Loucy (cell line): ENCODE measurements around the gene PLPP6.

Source experiments
- H2AFZ ChIP-seq: fragments of 200-600 bp; sonication (generic); 2 replicates; pipeline ENCODE4 v1.6.0; 2016; ENCODE audit warnings: antibody characterized with exemption, mild to moderate bottlenecking, low read length, moderate library complexity
- H3F3A ChIP-seq: fragments of 200-600 bp; 2 replicates; pipeline ENCODE4 v1.6.0; 2016; ENCODE audit warnings: antibody characterized with exemption, low read depth, mild to moderate bottlenecking
- H3K27me3 ChIP-seq: fragments of 200-600 bp; sonication (generic); 2 replicates; pipeline ENCODE4 v1.6.1; 2014; ENCODE audit warnings: low read length, mild to moderate bottlenecking; ENCODE audit not compliant: insufficient read depth, poor library complexity, severe bottlenecking
- H3K36me3 ChIP-seq: fragments of 200-600 bp; sonication (generic); 2 replicates; pipeline ENCODE4 v1.6.1; 2016; ENCODE audit warnings: low read length; ENCODE audit not compliant: insufficient read depth
- H3K4me1 ChIP-seq: fragments of 200-600 bp; sonication (generic); 2 replicates; pipeline ENCODE4 v1.5.1; 2014; ENCODE audit warnings: low read length, mild to moderate bottlenecking; ENCODE audit not compliant: insufficient read depth, poor library complexity, severe bottlenecking
- H3K4me2 ChIP-seq: fragments of 200-600 bp; sonication (generic); 2 replicates; pipeline ENCODE4 v1.6.0; 2014; ENCODE audit warnings: antibody characterized with exemption, low read length, low read depth, mild to moderate bottlenecking; ENCODE audit not compliant: poor library complexity, severe bottlenecking
- H3K4me3 ChIP-seq: fragments of 200-600 bp; sonication (generic); 2 replicates; pipeline ENCODE4 v1.5.1; 2014; ENCODE audit warnings: low read length, mild to moderate bottlenecking, mixed read lengths; ENCODE audit not compliant: poor library complexity, severe bottlenecking
- H3K79me2 ChIP-seq: fragments of 200-600 bp; sonication (generic); 2 replicates; pipeline ENCODE4 v1.6.1; 2014; ENCODE audit warnings: low read length; ENCODE audit not compliant: insufficient read depth
- H3K9ac ChIP-seq: fragments of 200-600 bp; sonication (generic); 2 replicates; pipeline ENCODE4 v1.6.0; 2014; ENCODE audit warnings: mild to moderate bottlenecking, low read depth, low read length, moderate library complexity; ENCODE audit not compliant: poor library complexity, severe bottlenecking
- H3K9me2 ChIP-seq: fragments of 200-600 bp; sonication (generic); replicated peaks from 2 replicates; pipeline ENCODE4 v1.6.1; 2016; ENCODE audit warnings: low read depth, low read length, mixed read lengths
- H3K9me3 ChIP-seq: fragments of 200-600 bp; sonication (generic); 2 replicates; pipeline ENCODE4 v1.6.1; 2014; ENCODE audit warnings: mild to moderate bottlenecking, antibody characterized with exemption, low read length, low read depth; ENCODE audit not compliant: insufficient read depth
- H4K20me1 ChIP-seq: fragments of 200-600 bp; sonication (generic); 2 replicates; pipeline ENCODE4 v1.6.0; 2014; ENCODE audit warnings: antibody characterized with exemption, low read length, mild to moderate bottlenecking; ENCODE audit not compliant: insufficient read depth, poor library complexity, severe bottlenecking
- EZH2phosphoT487 ChIP-seq: fragments of 200-600 bp; IDR thresholded peaks from 2 replicates; pipeline ENCODE4 v1.6.1; 2018; ENCODE audit warnings: antibody characterized with exemption, mild to moderate bottlenecking, moderate library complexity, borderline replicate concordance
- TF ChIP-seq, protein P1 (sequence below): fragments of 200-600 bp; sonication (generic); conservative IDR thresholded peaks from 2 replicates; pipeline ENCODE4 v1.5.1; 2014; ENCODE audit warnings: mild to moderate bottlenecking, antibody characterized with exemption, low read length

PLPP6 gene

GRCh38 chr9:4713849-4714248 lies 51.8 kb downstream of the PLPP6 start:
- Histone ChIP-seq H2AFZ (no peak overlapping the region), H3K4me3 (no peak overlapping the region), H3K9me3 (no peaks in the 10 kb centered on the region), H3K36me3 (peaks cover 74% of the 10 kb centered on the region), H3F3A (no peaks in the 10 kb centered on the region; the same call in 1 of the 2 replicates), H3K79me2 (no peaks in the 10 kb centered on the region), H3K4me1 (no peaks in the 10 kb centered on the region), H3K9me2 (no peaks in the 10 kb centered on the region), H3K4me2 (no peak overlapping the region), H3K9ac (no peak overlapping the region), H4K20me1 (no peaks in the 10 kb centered on the region), H3K27me3 (no peaks in the 10 kb centered on the region)
- TF ChIP-seq EZH2phosphoT487, result no peak
- TF ChIP-seq, protein P1, sequence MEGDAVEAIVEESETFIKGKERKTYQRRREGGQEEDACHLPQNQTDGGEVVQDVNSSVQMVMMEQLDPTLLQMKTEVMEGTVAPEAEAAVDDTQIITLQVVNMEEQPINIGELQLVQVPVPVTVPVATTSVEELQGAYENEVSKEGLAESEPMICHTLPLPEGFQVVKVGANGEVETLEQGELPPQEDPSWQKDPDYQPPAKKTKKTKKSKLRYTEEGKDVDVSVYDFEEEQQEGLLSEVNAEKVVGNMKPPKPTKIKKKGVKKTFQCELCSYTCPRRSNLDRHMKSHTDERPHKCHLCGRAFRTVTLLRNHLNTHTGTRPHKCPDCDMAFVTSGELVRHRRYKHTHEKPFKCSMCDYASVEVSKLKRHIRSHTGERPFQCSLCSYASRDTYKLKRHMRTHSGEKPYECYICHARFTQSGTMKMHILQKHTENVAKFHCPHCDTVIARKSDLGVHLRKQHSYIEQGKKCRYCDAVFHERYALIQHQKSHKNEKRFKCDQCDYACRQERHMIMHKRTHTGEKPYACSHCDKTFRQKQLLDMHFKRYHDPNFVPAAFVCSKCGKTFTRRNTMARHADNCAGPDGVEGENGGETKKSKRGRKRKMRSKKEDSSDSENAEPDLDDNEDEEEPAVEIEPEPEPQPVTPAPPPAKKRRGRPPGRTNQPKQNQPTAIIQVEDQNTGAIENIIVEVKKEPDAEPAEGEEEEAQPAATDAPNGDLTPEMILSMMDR, result no peak

GRCh38 chr9:4714266-4715016 lies 52.3 kb downstream of the PLPP6 start:
- TF ChIP-seq, protein P1, result no peak
- no peak for TF ChIP-seq EZH2phosphoT487
- H4K20me1 ChIP-seq, result no peaks in the 10 kb centered on the region
- H3K36me3 ChIP-seq, result peaks cover 76% of the 10 kb centered on the region
- H3K9me2 ChIP-seq, result no peaks in the 10 kb centered on the region
- H2AFZ ChIP-seq, result no peak overlapping the region
- no peaks in the 10 kb centered on the region; the same call in 1 of the 2 replicates for H3F3A ChIP-seq
- no peak overlapping the region for H3K9ac ChIP-seq
- no peaks in the 10 kb centered on the region for H3K27me3 ChIP-seq
- no peak overlapping the region for H3K4me3 ChIP-seq
- H3K9me3 ChIP-seq, result no peaks in the 10 kb centered on the region
- H3K79me2 ChIP-seq, result no peaks in the 10 kb centered on the region
- H3K4me1 ChIP-seq, result no peaks in the 10 kb centered on the region
- H3K4me2 ChIP-seq, result no peak overlapping the region
